Ishikawa (cell line): ENCODE measurements around the gene MYCBP2.

Source experiments
- CEBPB ChIP-seq: IDR thresholded peaks from 2 replicates; pipeline ENCODE4 v1.6.1; 2012
- CREB1 ChIP-seq: IDR thresholded peaks from 2 replicates; pipeline ENCODE4 v1.6.1; 2012; ENCODE audit warnings: low read depth
- EGR1 ChIP-seq: IDR thresholded peaks from 2 replicates; pipeline ENCODE4 v1.6.1; 2012
- EP300 ChIP-seq: IDR thresholded peaks from 2 replicates; pipeline ENCODE4 v1.6.1; 2012; ENCODE audit warnings: borderline replicate concordance
- FOXM1 ChIP-seq: IDR thresholded peaks from 2 replicates; pipeline ENCODE4 v1.6.1; 2012; ENCODE audit warnings: low read depth, borderline replicate concordance
- MAX ChIP-seq: IDR thresholded peaks from 2 replicates; pipeline ENCODE4 v1.6.1; 2012
- NFIC ChIP-seq: IDR thresholded peaks from 2 replicates; pipeline ENCODE4 v1.6.1; 2012
- RAD21 ChIP-seq: IDR thresholded peaks from 2 replicates; pipeline ENCODE4 v1.6.1; 2012; ENCODE audit warnings: low read depth
- REST ChIP-seq: IDR thresholded peaks from 2 replicates; pipeline ENCODE4 v1.6.1; 2012; ENCODE audit warnings: low read depth, mild to moderate bottlenecking
- TAF1 ChIP-seq: IDR thresholded peaks from 2 replicates; pipeline ENCODE4 v1.6.1; 2012; ENCODE audit warnings: low read depth, mild to moderate bottlenecking
- TCF12 ChIP-seq: IDR thresholded peaks from 2 replicates; pipeline ENCODE4 v1.6.1; 2012; ENCODE audit warnings: low read depth
- TEAD4 ChIP-seq: IDR thresholded peaks from 2 replicates; pipeline ENCODE4 v1.6.1; 2012
- USF1 ChIP-seq: IDR thresholded peaks from 2 replicates; pipeline ENCODE4 v1.6.1; 2012
- YY1 ChIP-seq: IDR thresholded peaks from 2 replicates; pipeline ENCODE4 v1.6.1; 2012; ENCODE audit warnings: low read depth
- ZBTB7A ChIP-seq: IDR thresholded peaks from 2 replicates; pipeline ENCODE4 v1.6.1; 2012; ENCODE audit warnings: low read depth

Gene MYCBP2

GRCh38 chr13:77313923-77314322, 13.0 kb downstream of the MYCBP2 start:
- TF ChIP-seq YY1 = no peak
- TF ChIP-seq REST = no peak
- TF ChIP-seq EP300 = no peak
- TF ChIP-seq CREB1 = no peak
- no peak for TF ChIP-seq USF1
- no peak for TF ChIP-seq CEBPB
- TF ChIP-seq FOXM1 = no peak
- no peak for TF ChIP-seq MAX
- TF ChIP-seq EGR1 = no peak
- TF ChIP-seq NFIC = no peak

GRCh38 chr13:77312311-77312710, 14.6 kb downstream of the MYCBP2 start:
- TF ChIP-seq MAX (no peak), TEAD4 (no peak), FOXM1 (no peak), RAD21 (no peak)

GRCh38 chr13:77310579-77311279, 16.2 kb downstream of the MYCBP2 start:
- no peak for TF ChIP-seq YY1
- TF ChIP-seq MAX = no peak
- no peak for TF ChIP-seq NFIC
- TF ChIP-seq FOXM1 = no peak
- no peak for TF ChIP-seq EGR1
- TF ChIP-seq CREB1 = no peak
- no peak for TF ChIP-seq REST
- TF ChIP-seq TAF1 = no peak
- no peak for TF ChIP-seq CEBPB
- no peak for TF ChIP-seq EP300

- TF ChIP-seq FOXM1 (no peak), EP300 (no peak), CREB1 (no peak), NFIC (no peak), TAF1 (no peak), EGR1 (no peak), RAD21 (no peak), USF1 (no peak)
Observed at GRCh38 chr13:77310161-77310560, 16.7 kb downstream of the MYCBP2 start.

GRCh38 chr13:77309254-77309653, 17.6 kb downstream of the MYCBP2 start:
- TF ChIP-seq TEAD4 = no peak
- no peak for TF ChIP-seq ZBTB7A
- no peak for TF ChIP-seq TAF1

GRCh38 chr13:77306458-77306857, 20.4 kb downstream of the MYCBP2 start:
- TF ChIP-seq NFIC (no peak), CEBPB (no peak), RAD21 (no peak), TAF1 (no peak), ZBTB7A (no peak), EGR1 (no peak), MAX (no peak), TCF12 (no peak), EP300 (no peak), YY1 (no peak)
